Globus pallidus (tissue), 1 donor: Measurements from ENCODE around the gene SCMH1.

Experiments used
- DNase-seq: peaks from one replicate; pipeline ENCODE4 v3.0.0-alpha.2; 2015; ENCODE audit warnings: low spot score

SCMH1 gene

DNA sequence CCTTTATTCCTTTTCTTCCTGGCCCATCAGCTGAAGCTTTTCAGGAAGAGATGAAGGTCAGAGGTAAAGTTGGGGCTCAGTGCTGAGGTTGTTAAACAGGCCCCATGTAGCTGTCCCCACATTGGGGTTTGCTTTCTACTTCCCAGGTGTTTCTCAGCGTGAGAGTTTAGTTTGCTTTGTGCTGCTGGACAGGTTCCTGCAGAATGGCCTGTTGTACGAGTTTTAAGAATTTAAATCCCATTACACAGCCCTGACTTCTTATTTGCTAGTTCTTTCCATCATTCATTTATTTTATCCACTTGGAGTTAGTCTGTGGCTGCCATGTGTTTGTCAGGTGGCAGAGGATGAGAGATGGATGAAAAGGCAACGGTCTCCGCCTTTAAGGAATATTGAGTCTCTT is 243.4 kb downstream of the SCMH1 start:
- no peak for DNase-seq

DNA sequence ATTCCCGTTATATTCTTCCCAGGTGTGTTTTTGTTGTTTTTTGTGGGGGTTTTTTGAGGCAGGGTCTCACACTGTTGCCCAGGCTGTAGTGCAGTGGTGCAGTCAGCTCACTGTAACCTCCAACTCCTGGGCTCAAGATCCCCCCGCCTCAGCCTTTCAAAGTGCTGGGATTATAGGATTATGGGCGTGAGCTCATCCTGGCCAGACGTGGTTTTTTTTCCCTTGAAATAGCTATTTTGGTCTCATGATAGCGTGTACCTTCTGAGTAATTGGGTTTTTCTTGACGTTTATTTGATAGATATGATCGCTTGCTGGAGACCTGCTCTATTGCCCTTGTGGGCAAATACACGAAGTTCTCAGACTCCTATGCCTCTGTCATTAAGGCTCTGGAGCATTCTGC is 245.0 kb downstream of the SCMH1 start:
- DNase-seq, result no peak

- DNase-seq, result no peak
Observed at GRCh38 chr1:40989066-40989465, 253.0 kb downstream of the SCMH1 start.

DNA sequence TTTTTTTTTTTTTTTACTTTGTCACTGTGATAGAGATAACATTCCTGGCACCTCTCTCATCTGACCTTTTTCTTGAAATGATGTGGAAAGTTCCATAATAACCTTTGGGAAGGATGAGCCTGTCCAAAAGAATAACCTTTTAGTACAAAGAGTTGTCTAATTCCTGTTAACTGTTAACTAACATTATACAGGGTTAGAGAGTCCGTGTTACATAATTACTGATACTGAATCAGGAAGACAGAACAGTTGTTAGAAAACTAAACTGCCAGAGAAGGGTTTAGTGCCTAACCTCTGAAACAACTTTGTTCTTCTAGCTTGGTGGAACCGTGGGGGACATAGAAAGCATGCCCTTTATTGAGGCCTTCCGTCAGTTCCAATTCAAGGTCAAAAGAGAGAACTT is 253.8 kb downstream of the SCMH1 start:
- DNase-seq, result no peak

DNA sequence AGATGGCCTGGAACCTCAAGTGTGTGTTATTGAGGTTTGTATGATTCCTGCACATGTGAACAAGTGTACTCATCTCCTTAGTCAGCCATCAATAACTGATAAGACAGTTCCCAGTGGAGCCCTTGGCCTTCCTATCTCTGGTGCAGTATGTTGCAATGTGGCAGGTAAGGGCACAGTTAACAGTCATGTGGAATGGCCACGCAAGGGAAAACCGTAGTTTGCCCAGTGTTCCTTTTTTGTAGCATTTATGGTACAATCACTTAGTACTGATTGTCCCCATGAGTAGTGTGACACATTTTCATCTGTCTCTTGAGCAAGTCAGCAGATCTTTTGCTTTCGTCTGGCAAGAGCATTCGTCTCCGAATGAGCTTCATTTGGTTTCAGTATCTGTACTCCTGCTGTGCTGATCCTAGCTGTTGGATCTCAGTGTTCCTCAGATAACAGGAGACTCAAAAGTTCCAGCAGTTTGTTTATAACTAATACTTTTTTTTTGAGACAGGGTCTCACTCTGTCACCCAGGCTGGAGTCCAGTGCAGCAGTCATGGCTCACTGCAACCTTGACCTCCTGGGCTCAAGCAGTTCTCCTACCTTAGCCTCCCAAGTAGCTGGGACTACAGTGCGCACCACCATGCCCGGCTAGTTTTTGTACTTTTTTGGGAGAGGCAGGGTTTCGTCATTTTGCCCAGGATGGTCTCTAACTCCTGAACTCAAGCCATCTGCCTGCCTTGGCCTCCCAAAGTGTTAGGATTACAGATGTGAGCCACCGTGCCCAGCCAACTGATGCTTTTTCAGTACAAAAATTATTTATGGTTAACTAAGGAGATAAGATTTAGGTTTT is 254.4 kb downstream of the SCMH1 start:
- DNase-seq, result no peak

- DNase-seq, result no peak
Observed at GRCh38 chr1:40986956-40987355, 255.2 kb downstream of the SCMH1 start.

- no peak for DNase-seq
Observed at GRCh38 chr1:40986328-40986783, 255.8 kb downstream of the SCMH1 start.

- no peak for DNase-seq
Observed at GRCh38 chr1:40985875-40986274, 256.2 kb downstream of the SCMH1 start.

DNA sequence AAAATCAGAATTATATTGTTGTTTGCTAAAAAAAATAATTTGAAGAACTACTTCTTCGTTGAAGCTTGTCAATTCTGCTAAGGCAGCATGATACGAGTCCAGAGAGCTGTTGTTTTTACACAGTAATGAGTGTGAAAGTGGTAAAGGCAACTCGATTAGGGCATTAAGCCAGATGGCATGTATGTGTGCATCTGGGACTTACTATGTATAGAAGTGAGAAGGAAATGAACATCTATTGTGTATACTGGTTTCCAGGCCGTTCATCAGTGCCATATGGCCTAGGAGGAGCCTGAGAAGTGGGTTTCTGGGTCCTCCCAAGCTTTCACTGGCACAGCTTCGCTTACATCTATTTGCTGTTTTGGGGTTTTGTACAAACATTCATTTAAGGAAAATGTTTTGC is 256.9 kb downstream of the SCMH1 start:
- no peak for DNase-seq

DNA sequence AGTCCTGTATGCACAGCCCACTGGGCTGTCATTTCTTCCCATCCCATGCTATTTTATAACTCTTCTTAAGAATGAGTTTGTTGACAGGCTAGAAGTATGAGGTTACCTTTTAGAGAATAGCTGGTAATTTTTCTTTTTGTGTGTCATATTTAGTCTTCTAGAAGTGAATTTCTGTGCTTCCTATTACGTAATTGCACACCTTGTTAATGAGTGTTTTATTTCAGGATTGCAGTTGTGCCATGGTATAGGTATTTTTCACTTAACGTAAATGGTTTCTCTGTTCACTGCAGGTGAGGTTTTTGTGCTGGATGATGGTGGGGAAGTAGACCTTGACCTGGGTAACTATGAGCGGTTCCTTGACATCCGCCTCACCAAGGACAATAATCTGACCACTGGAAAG is 257.6 kb downstream of the SCMH1 start:
- no peak for DNase-seq

DNA sequence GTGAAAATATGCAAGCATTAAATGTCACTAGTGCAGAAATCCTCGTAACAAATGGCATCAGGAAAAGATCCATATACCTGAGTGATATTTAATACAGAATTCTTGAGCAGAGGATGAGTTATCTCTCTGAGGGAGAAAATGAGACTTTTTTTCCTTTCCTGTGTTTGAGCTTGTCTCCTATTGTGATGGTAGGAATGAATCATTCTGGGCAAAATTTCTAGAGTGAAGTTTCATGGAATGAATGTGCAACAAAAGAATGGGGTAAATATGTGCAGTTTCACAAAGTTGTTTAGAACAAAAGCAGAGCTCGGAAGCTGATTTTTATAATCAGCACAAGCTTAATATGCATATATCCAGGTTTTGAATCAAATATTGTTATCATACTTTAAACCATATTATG is 258.0 kb downstream of the SCMH1 start:
- no peak for DNase-seq

GRCh38 chr1:40983286-40983685 is 258.8 kb downstream of the SCMH1 start:
- DNase-seq, result no peak

GRCh38 chr1:40982721-40983120 is 259.4 kb downstream of the SCMH1 start:
- DNase-seq, result no peak

DNA sequence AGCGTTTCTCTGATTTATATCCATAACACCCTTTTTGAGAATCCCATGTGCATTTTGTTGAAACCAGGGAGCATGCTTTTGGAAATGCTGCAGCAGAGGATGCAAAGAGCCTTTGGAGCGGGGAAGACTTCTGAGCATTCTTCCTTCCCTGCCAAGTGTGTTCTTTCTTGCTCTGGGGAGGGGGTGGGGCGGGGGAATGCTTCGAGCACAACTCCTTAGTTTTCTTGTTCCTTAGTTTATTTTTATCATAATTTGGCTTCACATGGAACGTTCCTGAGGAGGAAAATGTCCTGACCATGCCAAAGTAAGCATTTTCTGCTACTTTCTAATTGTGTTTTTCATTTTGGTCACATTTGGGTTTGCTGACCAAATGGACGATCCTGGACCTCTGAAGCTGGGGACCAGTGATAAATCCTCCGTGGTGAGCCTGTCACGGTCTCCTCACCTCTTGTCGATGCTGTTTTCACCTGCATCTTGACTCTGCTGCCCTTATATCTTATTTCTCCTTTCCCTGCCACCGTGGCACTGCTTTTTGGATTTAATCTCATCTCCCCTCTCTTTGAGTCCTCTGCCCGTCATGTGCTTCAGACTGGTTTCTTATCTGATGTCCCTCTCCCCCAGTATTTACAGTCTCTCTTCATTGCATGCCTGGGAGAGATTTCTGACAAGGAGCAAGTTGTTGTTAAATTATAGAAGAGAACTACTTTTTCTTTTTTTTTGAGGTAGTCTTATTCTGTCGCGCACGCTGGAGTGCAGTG is 260.2 kb downstream of the SCMH1 start:
- DNase-seq, result no peak

- peak; percentile 16 for DNase-seq
Observed at GRCh38 chr1:40980453-40981121, 261.5 kb downstream of the SCMH1 start.

- DNase-seq, result no peak
Observed at GRCh38 chr1:40980068-40980452, 262.0 kb downstream of the SCMH1 start.

GRCh38 chr1:40979241-40980067 is 262.7 kb downstream of the SCMH1 start, which contains the start of gene CTPS1:
Gene CTPS1, plus strand, starts transcription at chr1:40979696. Its CDS starts 3,595 bp downstream, at chr1:40983291.
- peak; percentile 92 for DNase-seq

DNA sequence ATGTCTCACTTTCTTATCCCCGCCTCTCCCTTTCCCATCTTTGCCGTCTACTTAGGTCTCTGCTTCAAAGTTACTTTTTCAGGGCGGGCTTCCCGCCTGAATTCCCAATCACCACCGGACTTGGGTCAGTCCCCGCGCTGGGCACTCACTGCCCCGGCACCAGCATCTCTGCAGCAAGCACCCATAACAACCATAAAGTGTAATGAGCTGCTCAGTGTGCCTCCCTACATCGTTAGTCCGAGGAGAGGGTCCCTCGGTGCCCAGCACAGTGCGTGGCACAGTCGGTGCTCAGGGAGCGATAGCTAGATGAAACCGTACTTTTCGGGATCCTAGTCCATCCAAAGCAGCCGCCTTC is 263.2 kb downstream of the SCMH1 start:
- no peak for DNase-seq

DNA sequence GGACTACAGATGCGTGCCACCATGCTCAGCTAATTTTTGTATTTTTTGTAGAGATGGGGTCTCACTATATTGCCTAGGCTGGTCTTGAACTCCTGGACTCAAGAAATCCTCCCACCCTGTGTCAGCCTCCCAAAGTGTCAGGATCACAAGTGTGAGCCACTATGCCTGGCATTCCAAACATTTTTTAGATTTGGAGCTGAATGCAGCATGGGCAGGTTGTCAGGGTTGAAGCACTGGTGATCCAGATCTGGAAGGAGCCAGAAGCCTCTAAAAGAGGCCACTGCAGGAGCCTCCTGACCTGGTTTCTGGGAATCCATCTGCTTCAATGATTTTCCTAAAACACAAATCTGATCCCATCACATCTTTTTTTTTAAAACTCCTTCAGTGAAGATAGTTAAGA is 264.4 kb downstream of the SCMH1 start:
- no peak for DNase-seq
